ENCODE data around the gene MCTP1. TPM values are rescaled to one million over a fixed set of nuclear protein-coding genes. Genes with fewer than 3 reads are reported as not detected.

MCTP1 gene
- total and polyA plus RNA-seq, 2 experiments from 2014 or later: 1.3 to 5.7 TPM

- Histone ChIP-seq H3K4me1 (ENCODE audit: insufficient read depth) (no peaks in the 10 kb centered on the region), H4K20me1 (ENCODE audit: insufficient read depth, poor library complexity, severe bottlenecking) (no peaks in the 10 kb centered on the region), H3K4me3 (no peak overlapping the region), H3K79me2 (no peaks in the 10 kb centered on the region), H3K27me3 (no peaks in the 10 kb centered on the region), H3K4me2 (no peak overlapping the region), H3K27ac (no peak overlapping the region), H3K9me2 (replicated peaks; ENCODE audit: insufficient read depth) (no peaks in the 10 kb centered on the region), H3K9me3 (ENCODE audit: low read depth) (no peaks in the 10 kb centered on the region), H2AFZ (no peak overlapping the region), H3K36me3 (replicated peaks; ENCODE audit: insufficient read depth, low read depth) (no peaks in the 10 kb centered on the region)
- WGBS (ENCODE audit: low lambda C conversion rate, missing lambda C conversion rate): 93% methylated on average over 4 of the region's 4 CpGs
- DNase-seq (ENCODE audit: low spot score): no peak
- TF ChIP-seq CTCF (IDR thresholded peaks at IDR 0.05; ENCODE audit: poor library complexity) (no peak), EZH2phosphoT487 (IDR thresholded peaks at IDR 0.05; ENCODE audit: low read depth, severe bottlenecking, unreplicated experiment) (no peak), EZH2 (IDR thresholded peaks at IDR 0.05; ENCODE audit: borderline replicate concordance) (no peak)
Measured at GRCh38 chr5:94869921-94870320, 415.0 kb downstream of the MCTP1 start.

DNA sequence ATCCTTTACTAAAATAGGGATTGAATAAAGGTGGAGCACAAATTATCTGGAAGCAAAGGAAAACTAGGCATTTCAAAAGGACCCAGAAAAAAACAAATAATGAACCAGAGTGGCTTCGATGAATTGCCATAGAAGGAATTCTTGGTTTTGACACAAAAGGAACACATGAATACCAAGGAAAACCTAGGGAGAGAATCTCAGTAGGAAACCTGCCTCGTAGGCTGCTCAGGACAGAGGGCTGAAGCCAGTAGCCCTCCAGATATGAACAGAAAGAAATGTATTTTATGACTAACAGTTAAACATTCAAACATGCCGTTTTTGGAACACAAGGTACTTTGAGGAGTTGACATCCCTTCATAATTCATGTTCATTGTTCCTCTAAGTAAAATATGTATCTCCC lies 420.9 kb downstream of the MCTP1 start:
- WGBS (ENCODE audit: low lambda C conversion rate, missing lambda C conversion rate): 85% methylated on average over 3 of the region's 3 CpGs
- no peaks in the 10 kb centered on the region for H4K20me1 ChIP-seq (ENCODE audit: insufficient read depth, poor library complexity, severe bottlenecking)
- no peak for DNase-seq (ENCODE audit: low spot score)
- no peaks in the 10 kb centered on the region for H3K4me1 ChIP-seq (ENCODE audit: insufficient read depth)
- no peaks in the 10 kb centered on the region for H3K79me2 ChIP-seq
- no peak overlapping the region for H3K4me2 ChIP-seq
- no peaks in the 10 kb centered on the region for H3K9me3 ChIP-seq (ENCODE audit: low read depth)
- no peak for TF ChIP-seq EZH2 (IDR thresholded peaks at IDR 0.05; ENCODE audit: borderline replicate concordance)
- no peak for TF ChIP-seq CTCF (IDR thresholded peaks at IDR 0.05; ENCODE audit: poor library complexity)
- no peak overlapping the region for H2AFZ ChIP-seq
- H3K9me2 ChIP-seq (replicated peaks; ENCODE audit: insufficient read depth): no peaks in the 10 kb centered on the region
- no peak overlapping the region for H3K4me3 ChIP-seq
- H3K36me3 ChIP-seq (replicated peaks; ENCODE audit: insufficient read depth, low read depth): no peaks in the 10 kb centered on the region
- no peak overlapping the region for H3K27ac ChIP-seq
- H3K27me3 ChIP-seq: no peaks in the 10 kb centered on the region

GRCh38 chr5:94857111-94857510 lies 427.8 kb downstream of the MCTP1 start:
- Histone ChIP-seq H3K9me2 (replicated peaks; ENCODE audit: insufficient read depth) (no peaks in the 10 kb centered on the region), H3K27ac (no peak overlapping the region), H3K79me2 (no peaks in the 10 kb centered on the region), H4K20me1 (ENCODE audit: insufficient read depth, poor library complexity, severe bottlenecking) (no peaks in the 10 kb centered on the region), H3K27me3 (no peaks in the 10 kb centered on the region), H3K4me3 (no peak overlapping the region), H3K9me3 (ENCODE audit: low read depth) (no peaks in the 10 kb centered on the region), H3K36me3 (replicated peaks; ENCODE audit: insufficient read depth, low read depth) (no peaks in the 10 kb centered on the region), H3K4me2 (no peak overlapping the region), H3K4me1 (ENCODE audit: insufficient read depth) (no peaks in the 10 kb centered on the region), H2AFZ (no peak overlapping the region)
- DNase-seq (ENCODE audit: low spot score): no peak
- TF ChIP-seq CTCF (IDR thresholded peaks at IDR 0.05; ENCODE audit: poor library complexity): no peak
- 38% methylated on average over 2 of the region's 2 CpGs for WGBS (ENCODE audit: low lambda C conversion rate, missing lambda C conversion rate)

GRCh38 chr5:94856257-94856800 lies 428.6 kb downstream of the MCTP1 start:
- no peak for TF ChIP-seq CTCF (IDR thresholded peaks at IDR 0.05; ENCODE audit: poor library complexity)
- TF ChIP-seq EZH2 (IDR thresholded peaks at IDR 0.05; ENCODE audit: borderline replicate concordance): no peak
- TF ChIP-seq EZH2phosphoT487 (IDR thresholded peaks at IDR 0.05; ENCODE audit: low read depth, severe bottlenecking, unreplicated experiment): no peak
- Histone ChIP-seq H3K79me2 (no peaks in the 10 kb centered on the region), H3K4me2 (no peak overlapping the region), H4K20me1 (ENCODE audit: insufficient read depth, poor library complexity, severe bottlenecking) (no peaks in the 10 kb centered on the region), H2AFZ (no peak overlapping the region), H3K9me2 (replicated peaks; ENCODE audit: insufficient read depth) (no peaks in the 10 kb centered on the region), H3K27me3 (no peaks in the 10 kb centered on the region), H3K36me3 (replicated peaks; ENCODE audit: insufficient read depth, low read depth) (no peaks in the 10 kb centered on the region), H3K27ac (no peak overlapping the region), H3K4me3 (no peak overlapping the region), H3K9me3 (ENCODE audit: low read depth) (no peaks in the 10 kb centered on the region), H3K4me1 (ENCODE audit: insufficient read depth) (no peaks in the 10 kb centered on the region)
- no peak for DNase-seq (ENCODE audit: low spot score)
- 52% methylated on average over 3 of the region's 3 CpGs for WGBS (ENCODE audit: low lambda C conversion rate, missing lambda C conversion rate)

All from hepatocyte (in vitro differentiated cells).